SK-N-MC (cell line): ENCODE results near the gene DIRAS1.

ENCODE experiments used
- EZH2 ChIP-seq: fragments of 200-600 bp; sonication (generic); IDR thresholded peaks from one replicate; pipeline ENCODE4 v1.6.1; 2017; ENCODE audit warnings: antibody characterized with exemption
- POLR2AphosphoS5 ChIP-seq: IDR thresholded peaks from 2 replicates; pipeline ENCODE4 v1.6.1; 2012; ENCODE audit warnings: mild to moderate bottlenecking, low read depth, low read length, borderline replicate concordance

- TF ChIP-seq EZH2 = no peak
- no peak for TF ChIP-seq POLR2AphosphoS5
Observed at GRCh38 chr19:2759362-2759761, 38.2 kb upstream of the DIRAS1 start.
